ENCODE results near the gene HSPA4L.

DNA sequence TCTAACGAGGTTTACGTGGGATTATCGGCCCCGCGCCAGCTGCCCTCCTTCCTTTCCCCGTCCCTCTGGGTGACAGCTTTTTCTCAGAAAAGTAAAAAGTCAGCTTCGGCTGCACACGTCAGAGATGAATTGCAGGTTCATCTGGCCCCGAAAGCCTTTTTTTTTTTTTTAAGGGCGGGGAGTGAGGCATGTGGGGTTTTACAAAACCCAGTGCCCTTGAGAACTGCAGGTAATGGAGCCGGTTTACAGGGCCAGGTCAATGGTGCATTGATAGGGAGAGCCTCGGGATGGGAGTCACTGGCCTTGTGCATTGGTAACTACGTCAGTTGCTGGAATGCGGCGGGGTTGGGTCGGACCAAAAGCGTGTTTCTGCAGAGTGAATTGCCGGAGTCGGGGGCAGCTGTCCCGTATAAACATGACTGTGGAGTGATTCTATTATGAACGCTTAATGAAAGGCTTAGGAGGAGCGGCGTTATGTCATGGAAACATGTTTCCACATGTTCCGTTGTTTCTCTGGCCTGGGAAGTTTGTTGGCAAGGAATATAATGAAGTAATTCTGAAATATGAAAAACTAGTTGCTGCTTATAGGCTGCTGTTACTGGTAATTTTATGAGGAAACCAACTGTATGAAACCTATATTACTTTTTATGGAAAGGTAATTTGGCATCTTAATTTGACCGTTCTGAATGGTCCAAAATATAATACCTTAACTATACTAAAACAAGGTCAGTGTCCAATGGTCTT lies 1.1 kb downstream of the HSPA4L start:
- TF ChIP-seq POLR2A (IDR thresholded peaks at IDR 0.05; ENCODE audit: low read length) = no peak
- no peak for TF ChIP-seq GATA1 (IDR thresholded peaks at IDR 0.05; ENCODE audit: low read depth, low read length)
